ENCODE measurements around the gene CAPN5. TPM values are rescaled to one million over a fixed set of nuclear protein-coding genes. Genes with fewer than 3 reads are reported as not detected.

The CAPN5 gene
- total and polyA plus RNA-seq, 2 of the 13 experiments (the other 11 are each of a cell fraction or from before 2014, with no cell fraction given) = 0.27 to 1.2 TPM

DNA sequence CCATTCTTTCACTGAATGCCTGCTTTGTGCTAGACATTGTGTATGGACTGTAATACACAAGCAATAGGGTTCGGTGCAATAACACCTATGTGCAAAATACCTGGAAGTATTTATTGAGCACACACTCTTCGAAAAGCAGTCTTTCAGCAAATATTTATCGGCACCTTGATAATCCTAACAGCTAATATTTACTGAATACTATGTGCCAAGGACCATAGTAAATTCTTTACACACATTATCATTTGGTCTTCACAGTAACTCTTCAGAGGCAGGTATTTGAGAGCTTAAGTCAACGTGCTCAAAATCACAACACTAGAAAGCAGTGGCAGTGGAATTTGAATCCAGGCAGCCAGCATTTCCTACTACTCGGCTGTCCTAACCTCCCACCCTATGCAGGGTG is 30.4 kb upstream of the CAPN5 start (continued):
- TF ChIP-seq ZNF687 (CRISPR knock-in tag; IDR thresholded peaks at IDR 0.05) (no peak), FOXP1 (IDR thresholded peaks at IDR 0.05) (0 out of 2 replicates have a peak, but pooled peaks have one; percentile 46), FOXP1 (CRISPR knock-in tag; IDR thresholded peaks at IDR 0.05) (peak; percentile 86), SKI (IDR thresholded peaks at IDR 0.05; ENCODE audit: partially characterized antibody) (peak; percentile 91), HNF4A (CRISPR knock-in tag; IDR thresholded peaks at IDR 0.05) (0 out of 2 replicates have a peak, but pooled peaks have one; percentile 23), GFI1 (CRISPR knock-in tag; IDR thresholded peaks at IDR 0.05; ENCODE audit: borderline replicate concordance) (peak; percentile 97), IRF2 (CRISPR knock-in tag; IDR thresholded peaks at IDR 0.05) (0 out of 2 replicates have a peak, but pooled peaks have one; percentile 34), ZNF484 (CRISPR knock-in tag; IDR thresholded peaks at IDR 0.05; ENCODE audit: borderline replicate concordance, low read depth) (no peak), TBL1XR1 (IDR thresholded peaks at IDR 0.05; ENCODE audit: borderline replicate concordance, low read length, partially characterized antibody) (peak; percentile 88), ZNF333 (CRISPR knock-in tag; IDR thresholded peaks at IDR 0.05; ENCODE audit: borderline replicate concordance) (no peak), HOXA5 (CRISPR knock-in tag; IDR thresholded peaks at IDR 0.05) (no peak)
- TF ChIP-seq, protein P1, sequence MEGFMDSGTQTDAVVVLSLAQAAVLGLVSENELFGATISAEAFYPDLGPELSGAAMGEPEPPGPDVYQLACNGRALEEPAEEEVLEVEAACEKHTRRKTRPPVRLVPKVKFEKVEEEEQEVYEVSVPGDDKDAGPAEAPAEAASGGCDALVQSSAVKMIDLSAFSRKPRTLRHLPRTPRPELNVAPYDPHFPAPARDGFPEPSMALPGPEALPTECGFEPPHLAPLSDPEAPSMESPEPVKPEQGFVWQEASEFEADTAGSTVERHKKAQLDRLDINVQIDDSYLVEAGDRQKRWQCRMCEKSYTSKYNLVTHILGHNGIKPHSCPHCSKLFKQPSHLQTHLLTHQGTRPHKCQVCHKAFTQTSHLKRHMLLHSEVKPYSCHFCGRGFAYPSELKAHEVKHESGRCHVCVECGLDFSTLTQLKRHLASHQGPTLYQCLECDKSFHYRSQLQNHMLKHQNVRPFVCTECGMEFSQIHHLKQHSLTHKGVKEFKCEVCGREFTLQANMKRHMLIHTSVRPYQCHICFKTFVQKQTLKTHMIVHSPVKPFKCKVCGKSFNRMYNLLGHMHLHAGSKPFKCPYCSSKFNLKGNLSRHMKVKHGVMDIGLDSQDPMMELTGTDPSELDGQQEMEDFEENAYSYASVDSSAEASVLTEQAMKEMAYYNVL (CRISPR knock-in tag; IDR thresholded peaks at IDR 0.05; ENCODE audit: borderline replicate concordance) = peak; percentile 56; the same call in 1 of the 2 replicates
- TF ChIP-seq, protein P2, sequence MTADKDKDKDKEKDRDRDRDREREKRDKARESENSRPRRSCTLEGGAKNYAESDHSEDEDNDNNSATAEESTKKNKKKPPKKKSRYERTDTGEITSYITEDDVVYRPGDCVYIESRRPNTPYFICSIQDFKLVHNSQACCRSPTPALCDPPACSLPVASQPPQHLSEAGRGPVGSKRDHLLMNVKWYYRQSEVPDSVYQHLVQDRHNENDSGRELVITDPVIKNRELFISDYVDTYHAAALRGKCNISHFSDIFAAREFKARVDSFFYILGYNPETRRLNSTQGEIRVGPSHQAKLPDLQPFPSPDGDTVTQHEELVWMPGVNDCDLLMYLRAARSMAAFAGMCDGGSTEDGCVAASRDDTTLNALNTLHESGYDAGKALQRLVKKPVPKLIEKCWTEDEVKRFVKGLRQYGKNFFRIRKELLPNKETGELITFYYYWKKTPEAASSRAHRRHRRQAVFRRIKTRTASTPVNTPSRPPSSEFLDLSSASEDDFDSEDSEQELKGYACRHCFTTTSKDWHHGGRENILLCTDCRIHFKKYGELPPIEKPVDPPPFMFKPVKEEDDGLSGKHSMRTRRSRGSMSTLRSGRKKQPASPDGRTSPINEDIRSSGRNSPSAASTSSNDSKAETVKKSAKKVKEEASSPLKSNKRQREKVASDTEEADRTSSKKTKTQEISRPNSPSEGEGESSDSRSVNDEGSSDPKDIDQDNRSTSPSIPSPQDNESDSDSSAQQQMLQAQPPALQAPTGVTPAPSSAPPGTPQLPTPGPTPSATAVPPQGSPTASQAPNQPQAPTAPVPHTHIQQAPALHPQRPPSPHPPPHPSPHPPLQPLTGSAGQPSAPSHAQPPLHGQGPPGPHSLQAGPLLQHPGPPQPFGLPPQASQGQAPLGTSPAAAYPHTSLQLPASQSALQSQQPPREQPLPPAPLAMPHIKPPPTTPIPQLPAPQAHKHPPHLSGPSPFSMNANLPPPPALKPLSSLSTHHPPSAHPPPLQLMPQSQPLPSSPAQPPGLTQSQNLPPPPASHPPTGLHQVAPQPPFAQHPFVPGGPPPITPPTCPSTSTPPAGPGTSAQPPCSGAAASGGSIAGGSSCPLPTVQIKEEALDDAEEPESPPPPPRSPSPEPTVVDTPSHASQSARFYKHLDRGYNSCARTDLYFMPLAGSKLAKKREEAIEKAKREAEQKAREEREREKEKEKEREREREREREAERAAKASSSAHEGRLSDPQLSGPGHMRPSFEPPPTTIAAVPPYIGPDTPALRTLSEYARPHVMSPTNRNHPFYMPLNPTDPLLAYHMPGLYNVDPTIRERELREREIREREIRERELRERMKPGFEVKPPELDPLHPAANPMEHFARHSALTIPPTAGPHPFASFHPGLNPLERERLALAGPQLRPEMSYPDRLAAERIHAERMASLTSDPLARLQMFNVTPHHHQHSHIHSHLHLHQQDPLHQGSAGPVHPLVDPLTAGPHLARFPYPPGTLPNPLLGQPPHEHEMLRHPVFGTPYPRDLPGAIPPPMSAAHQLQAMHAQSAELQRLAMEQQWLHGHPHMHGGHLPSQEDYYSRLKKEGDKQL (CRISPR knock-in tag; IDR thresholded peaks at IDR 0.05; ENCODE audit: low read depth) = peak; percentile 99
- TF ChIP-seq, protein P3, sequence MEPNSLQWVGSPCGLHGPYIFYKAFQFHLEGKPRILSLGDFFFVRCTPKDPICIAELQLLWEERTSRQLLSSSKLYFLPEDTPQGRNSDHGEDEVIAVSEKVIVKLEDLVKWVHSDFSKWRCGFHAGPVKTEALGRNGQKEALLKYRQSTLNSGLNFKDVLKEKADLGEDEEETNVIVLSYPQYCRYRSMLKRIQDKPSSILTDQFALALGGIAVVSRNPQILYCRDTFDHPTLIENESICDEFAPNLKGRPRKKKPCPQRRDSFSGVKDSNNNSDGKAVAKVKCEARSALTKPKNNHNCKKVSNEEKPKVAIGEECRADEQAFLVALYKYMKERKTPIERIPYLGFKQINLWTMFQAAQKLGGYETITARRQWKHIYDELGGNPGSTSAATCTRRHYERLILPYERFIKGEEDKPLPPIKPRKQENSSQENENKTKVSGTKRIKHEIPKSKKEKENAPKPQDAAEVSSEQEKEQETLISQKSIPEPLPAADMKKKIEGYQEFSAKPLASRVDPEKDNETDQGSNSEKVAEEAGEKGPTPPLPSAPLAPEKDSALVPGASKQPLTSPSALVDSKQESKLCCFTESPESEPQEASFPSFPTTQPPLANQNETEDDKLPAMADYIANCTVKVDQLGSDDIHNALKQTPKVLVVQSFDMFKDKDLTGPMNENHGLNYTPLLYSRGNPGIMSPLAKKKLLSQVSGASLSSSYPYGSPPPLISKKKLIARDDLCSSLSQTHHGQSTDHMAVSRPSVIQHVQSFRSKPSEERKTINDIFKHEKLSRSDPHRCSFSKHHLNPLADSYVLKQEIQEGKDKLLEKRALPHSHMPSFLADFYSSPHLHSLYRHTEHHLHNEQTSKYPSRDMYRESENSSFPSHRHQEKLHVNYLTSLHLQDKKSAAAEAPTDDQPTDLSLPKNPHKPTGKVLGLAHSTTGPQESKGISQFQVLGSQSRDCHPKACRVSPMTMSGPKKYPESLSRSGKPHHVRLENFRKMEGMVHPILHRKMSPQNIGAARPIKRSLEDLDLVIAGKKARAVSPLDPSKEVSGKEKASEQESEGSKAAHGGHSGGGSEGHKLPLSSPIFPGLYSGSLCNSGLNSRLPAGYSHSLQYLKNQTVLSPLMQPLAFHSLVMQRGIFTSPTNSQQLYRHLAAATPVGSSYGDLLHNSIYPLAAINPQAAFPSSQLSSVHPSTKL (CRISPR knock-in tag; IDR thresholded peaks at IDR 0.05) = peak; percentile 95

Data from HepG2 (cell line).